Fibroblast of peridontal ligament (primary cell): ENCODE measurements around the gene NTNG2.

Source experiments
- DNase-seq: peaks from one replicate; pipeline ENCODE4 v3.0.0-alpha.2; 2010; ENCODE audit errors: extremely low read depth

Gene NTNG2

GRCh38 chr9:132235894-132236661 lies 74.2 kb downstream of the NTNG2 start:
- DNase-seq, result peak; percentile 63

GRCh38 chr9:132236662-132237311 lies 74.9 kb downstream of the NTNG2 start:
- no peak for DNase-seq

GRCh38 chr9:132237481-132237880 lies 75.6 kb downstream of the NTNG2 start:
- DNase-seq, result no peak

GRCh38 chr9:132238026-132238972 lies 76.4 kb downstream of the NTNG2 start:
- no peak for DNase-seq

- no peak for DNase-seq
These were observed 77.1 kb downstream of the NTNG2 start for GRCh38 chr9:132238992-132239391.

- no peak for DNase-seq
These were observed 77.7 kb downstream of the NTNG2 start for GRCh38 chr9:132239518-132239917.

- DNase-seq, result no peak
These were observed 78.4 kb downstream of the NTNG2 start for GRCh38 chr9:132239999-132240840.

- peak; percentile 59 for DNase-seq
These were observed 79.1 kb downstream of the NTNG2 start for GRCh38 chr9:132240841-132241482.

- DNase-seq, result no peak
These were observed 79.6 kb downstream of the NTNG2 start for GRCh38 chr9:132241483-132241839.

GRCh38 chr9:132241840-132242620 lies 80.2 kb downstream of the NTNG2 start:
- DNase-seq, result no peak

- no peak for DNase-seq
These were observed 80.8 kb downstream of the NTNG2 start for GRCh38 chr9:132242621-132243155.

GRCh38 chr9:132243156-132244074 lies 81.6 kb downstream of the NTNG2 start:
- no peak for DNase-seq

GRCh38 chr9:132244582-132245455 lies 83.0 kb downstream of the NTNG2 start:
- DNase-seq, result peak; percentile 12

- no peak for DNase-seq
These were observed 83.6 kb downstream of the NTNG2 start for GRCh38 chr9:132245465-132245864.

- DNase-seq, result no peak
These were observed 86.1 kb downstream of the NTNG2 start for GRCh38 chr9:132247942-132248341.

GRCh38 chr9:132249123-132249522 lies 87.3 kb downstream of the NTNG2 start:
- DNase-seq, result no peak

GRCh38 chr9:132249690-132250089 lies 87.8 kb downstream of the NTNG2 start:
- DNase-seq, result no peak
